Stomach smooth muscle (tissue), 2 donors: ENCODE measurements around the gene MTURN.
A peak's percentile ranks its signal among the peaks of the same experiment; 100 is the strongest.
"Not testable (repeated sequence)": the region's sequence is repeated elsewhere in the genome, so short reads cannot be mapped to it uniquely, and the experiment has no call there.

Source experiments
- H3K27ac ChIP-seq: one replicate; pipeline ENCODE4 v1.7.0; 2013; ENCODE audit warnings: mild to moderate bottlenecking, low read length, inconsistent platforms
- H3K27me3 ChIP-seq, 2 donors: one replicate each; pipeline ENCODE4 v1.7.0; 2013; ENCODE audit warnings: low read length in 2 of 2; ENCODE audit not compliant: insufficient read depth in 2 of 2, control insufficient read depth in 1 of 2
- H3K36me3 ChIP-seq, 2 donors: one replicate each; pipeline ENCODE4 v1.7.0; 2013; ENCODE audit warnings: low read length in 2 of 2; ENCODE audit not compliant: control insufficient read depth in 2 of 2, insufficient read depth in 2 of 2
- H3K4me1 ChIP-seq: one replicate; pipeline ENCODE4 v1.7.0; 2013; ENCODE audit warnings: low read length; ENCODE audit not compliant: control insufficient read depth, insufficient read depth
- H3K4me3 ChIP-seq, 2 donors: one replicate each; pipeline ENCODE4 v1.7.0; 2013; ENCODE audit warnings: low read length in 2 of 2
- H3K9ac ChIP-seq, 2 donors: one replicate each; pipeline ENCODE4 v1.7.0; 2013; ENCODE audit warnings: low read length in 2 of 2, mild to moderate bottlenecking in 1 of 2
- H3K9me3 ChIP-seq, 2 donors: one replicate each; pipeline ENCODE4 v1.7.0; 2013; ENCODE audit warnings: low read length in 2 of 2; ENCODE audit not compliant: control insufficient read depth in 2 of 2
- donor health status: healthy.
- donor health status: Pancreatic carcinoma.

Gene MTURN

GRCh38 chr7:30134611-30135300 lies at the start of gene MTURN:
TSS of gene MTURN (plus strand) at chr7:30134986. CDS start at chr7:30135137, 151 bp downstream.
- H3K27me3 ChIP-seq: no peaks in the 10 kb centered on the region
- H3K27ac ChIP-seq: peak within 1 kb of the TSS; percentile 81
- H3K4me3 ChIP-seq: peak within 1 kb of the TSS; percentile 77 to 92
- no peaks in the 10 kb centered on the region for H3K36me3 ChIP-seq
- H3K9ac ChIP-seq: peak within 1 kb of the TSS; percentile 75 to 76
- no peaks in the 10 kb centered on the region for H3K9me3 ChIP-seq
- peaks cover 26% of the 10 kb centered on the region for H3K4me1 ChIP-seq

GRCh38 chr7:30086529-30086928 lies 48.3 kb upstream of the MTURN start:
- no peaks in the 10 kb centered on the region for H3K4me1 ChIP-seq
- H3K9me3 ChIP-seq: no peaks in the 10 kb centered on the region
- H3K4me3 ChIP-seq: no peak overlapping the region
- no peak overlapping the region for H3K9ac ChIP-seq
- H3K27ac ChIP-seq: no peak overlapping the region
- H3K27me3 ChIP-seq: no peaks in the 10 kb centered on the region
- H3K36me3 ChIP-seq: peaks cover 4 to 5% of the 10 kb centered on the region in 2 donors

- H3K9me3 ChIP-seq: no peaks in the 10 kb centered on the region
- no peak overlapping the region for H3K4me3 ChIP-seq
- no peak overlapping the region for H3K9ac ChIP-seq
- H3K36me3 ChIP-seq: peaks cover 4 to 5% of the 10 kb centered on the region in 2 donors
- no peak overlapping the region for H3K27ac ChIP-seq
- H3K4me1 ChIP-seq: no peaks in the 10 kb centered on the region
- H3K27me3 ChIP-seq: no peaks in the 10 kb centered on the region
Observed at GRCh38 chr7:30087371-30087770, 47.4 kb upstream of the MTURN start.

- peaks cover 2 to 5% of the 10 kb centered on the region in 2 donors for H3K36me3 ChIP-seq
- H3K9me3 ChIP-seq: no peaks in the 10 kb centered on the region
- H3K27ac ChIP-seq: no peak overlapping the region
- H3K27me3 ChIP-seq: no peaks in the 10 kb centered on the region
- H3K4me3 ChIP-seq: no peak overlapping the region
- no peaks in the 10 kb centered on the region for H3K4me1 ChIP-seq
- H3K9ac ChIP-seq: no peak overlapping the region
Observed at GRCh38 chr7:30088362-30088761, 46.4 kb upstream of the MTURN start.

- Histone ChIP-seq H3K36me3 (peaks cover 2 to 5% of the 10 kb centered on the region in 2 donors), H3K9me3 (no peaks in the 10 kb centered on the region), H3K9ac (no peak overlapping the region), H3K4me1 (no peaks in the 10 kb centered on the region), H3K27ac (no peak overlapping the region), H3K4me3 (no peak overlapping the region), H3K27me3 (no peaks in the 10 kb centered on the region)
Observed at GRCh38 chr7:30090111-30090510, 44.7 kb upstream of the MTURN start.

GRCh38 chr7:30091491-30091912 lies 43.3 kb upstream of the MTURN start:
- Histone ChIP-seq H3K9me3 (no peaks in the 10 kb centered on the region), H3K27me3 (no peaks in the 10 kb centered on the region), H3K36me3 (peaks cover 2 to 3% of the 10 kb centered on the region in 2 donors), H3K9ac (no peak overlapping the region), H3K4me3 (no peak overlapping the region), H3K27ac (no peak overlapping the region), H3K4me1 (no peaks in the 10 kb centered on the region)

- Histone ChIP-seq H3K4me1 (no peaks in the 10 kb centered on the region), H3K36me3 (peaks cover 0 to 2% of the 10 kb centered on the region in 2 donors), H3K27me3 (no peaks in the 10 kb centered on the region), H3K9ac (no peak overlapping the region), H3K27ac (no peak overlapping the region), H3K4me3 (no peak overlapping the region), H3K9me3 (no peaks in the 10 kb centered on the region)
Observed at GRCh38 chr7:30091987-30092386, 42.8 kb upstream of the MTURN start.

GRCh38 chr7:30093420-30093952 lies 41.3 kb upstream of the MTURN start:
- Histone ChIP-seq H3K27me3 (no peaks in the 10 kb centered on the region), H3K9me3 (no peaks in the 10 kb centered on the region), H3K4me1 (no peaks in the 10 kb centered on the region), H3K9ac (no peak overlapping the region), H3K36me3 (no peaks in the 10 kb centered on the region), H3K4me3 (no peak overlapping the region), H3K27ac (no peak overlapping the region)

- H3K4me1 ChIP-seq, H3K27me3 ChIP-seq, H3K4me3 ChIP-seq, H3K27ac ChIP-seq, H3K36me3 ChIP-seq, H3K9me3 ChIP-seq, H3K9ac ChIP-seq: not testable (repeated sequence)
Observed at GRCh38 chr7:30098599-30098998, 36.2 kb upstream of the MTURN start.

- Histone ChIP-seq H3K9ac (no peak overlapping the region), H3K27me3 (no peaks in the 10 kb centered on the region), H3K9me3 (no peaks in the 10 kb centered on the region), H3K4me3 (no peak overlapping the region), H3K27ac (no peak overlapping the region), H3K4me1 (no peaks in the 10 kb centered on the region), H3K36me3 (no peaks in the 10 kb centered on the region)
Observed at GRCh38 chr7:30102281-30102680, 32.5 kb upstream of the MTURN start.

GRCh38 chr7:30104157-30104556 lies 30.6 kb upstream of the MTURN start:
- Histone ChIP-seq H3K4me3 (no peak overlapping the region), H3K9me3 (no peaks in the 10 kb centered on the region), H3K27me3 (no peaks in the 10 kb centered on the region), H3K36me3 (no peaks in the 10 kb centered on the region), H3K27ac (no peak overlapping the region), H3K4me1 (no peaks in the 10 kb centered on the region), H3K9ac (no peak overlapping the region)
